HG02884 (cell line): Measurements from ENCODE around the gene UBL7.

Experiments
- ATAC-seq: cut with Tn5 transposase; IDR thresholded peaks from one replicate; pipeline ENCODE4 v1.9.1; 2021; ENCODE audit warnings: mild to moderate bottlenecking, moderate library complexity; ENCODE audit not compliant: unreplicated experiment

UBL7 gene

GRCh38 chr15:74424901-74425528, 35.9 kb downstream of the UBL7 start:
- no peak for ATAC-seq

GRCh38 chr15:74423431-74424257, 37.3 kb downstream of the UBL7 start:
- ATAC-seq = no peak

- ATAC-seq = no peak
Observed at GRCh38 chr15:74422652-74423430, 38.1 kb downstream of the UBL7 start.

GRCh38 chr15:74422265-74422651, 38.7 kb downstream of the UBL7 start:
- no peak for ATAC-seq

- ATAC-seq = no peak
Observed at GRCh38 chr15:74421302-74422245, 39.4 kb downstream of the UBL7 start.

GRCh38 chr15:74420193-74420905, 40.6 kb downstream of the UBL7 start:
- no peak for ATAC-seq

GRCh38 chr15:74419432-74419831, 41.5 kb downstream of the UBL7 start:
- ATAC-seq = no peak

- no peak for ATAC-seq
Observed at GRCh38 chr15:74418575-74419338, 42.2 kb downstream of the UBL7 start.

GRCh38 chr15:74417670-74418069, 43.3 kb downstream of the UBL7 start:
- ATAC-seq = no peak

GRCh38 chr15:74417225-74417624, 43.7 kb downstream of the UBL7 start:
- no peak for ATAC-seq

- no peak for ATAC-seq
Observed at GRCh38 chr15:74415966-74416916, 44.7 kb downstream of the UBL7 start.

- no peak for ATAC-seq
Observed at GRCh38 chr15:74414603-74415338, 46.2 kb downstream of the UBL7 start.

GRCh38 chr15:74414081-74414580, 46.8 kb downstream of the UBL7 start:
- ATAC-seq = no peak

GRCh38 chr15:74413350-74414080, 47.4 kb downstream of the UBL7 start:
- no peak for ATAC-seq

- ATAC-seq = no peak
Observed at GRCh38 chr15:74412159-74412558, 48.8 kb downstream of the UBL7 start.

GRCh38 chr15:74411686-74412085, 49.3 kb downstream of the UBL7 start:
- ATAC-seq = no peak

GRCh38 chr15:74410502-74410901, 50.5 kb downstream of the UBL7 start:
- ATAC-seq = no peak
